SU-DHL-6 (cell line): Measurements from ENCODE around the gene PRDM16.

Source experiments
- H2AFZ ChIP-seq: fragments of 200-600 bp; sonication (generic); 2 replicates; pipeline ENCODE4 v1.6.1; 2014; ENCODE audit warnings: low read depth, mild to moderate bottlenecking, moderate library complexity, mixed read lengths, antibody characterized with exemption, low read length; ENCODE audit not compliant: severe bottlenecking
- H3F3A ChIP-seq: fragments of 200-600 bp; shearing (Covaris generic); 2 replicates; pipeline ENCODE4 v1.6.0; 2016; ENCODE audit warnings: antibody characterized with exemption, mild to moderate bottlenecking; ENCODE audit not compliant: insufficient read depth
- H3K27ac ChIP-seq: fragments of 200-600 bp; sonication (generic); 2 replicates; pipeline ENCODE4 v1.5.1; 2016; ENCODE audit warnings: low read depth, mild to moderate bottlenecking, low read length, moderate library complexity, mixed read lengths
- H3K27me3 ChIP-seq: fragments of 200-600 bp; sonication (generic), shearing (Covaris generic); 2 replicates; pipeline ENCODE4 v1.6.0; 2014; ENCODE audit warnings: mild to moderate bottlenecking, low read length
- H3K36me3 ChIP-seq: fragments of 200-600 bp; sonication (generic); 2 replicates; pipeline ENCODE4 v1.6.1; 2014; ENCODE audit warnings: mild to moderate bottlenecking, low read length, mixed read lengths
- H3K4me2 ChIP-seq: fragments of 300-600, 200-600 bp; shearing (Covaris generic), sonication (generic); 2 replicates; pipeline ENCODE4 v1.6.0; 2014; ENCODE audit warnings: low read length, low read depth, mild to moderate bottlenecking; ENCODE audit not compliant: poor library complexity, severe bottlenecking
- H3K4me3 ChIP-seq: fragments of 200-600 bp; sonication (generic); 2 replicates; pipeline ENCODE4 v1.5.1; 2014; ENCODE audit warnings: antibody characterized with exemption, low read length, mild to moderate bottlenecking, mixed read lengths; ENCODE audit not compliant: insufficient read depth, poor library complexity, severe bottlenecking
- H3K79me2 ChIP-seq: fragments of 200-600 bp; sonication (generic); 2 replicates; pipeline ENCODE4 v1.6.1; 2014; ENCODE audit warnings: mild to moderate bottlenecking, low read length, moderate library complexity; ENCODE audit not compliant: insufficient read depth
- H3K9ac ChIP-seq: fragments of 200-600 bp; sonication (generic); 2 replicates; pipeline ENCODE4 v1.7.0; 2014; ENCODE audit warnings: mild to moderate bottlenecking, low read length
- H3K9me2 ChIP-seq: fragments of 200-600 bp; sonication (generic); replicated peaks from 2 replicates; pipeline ENCODE4 v1.6.1; 2014; ENCODE audit warnings: low read length; ENCODE audit not compliant: insufficient read depth
- H3K9me3 ChIP-seq: fragments of 200-600 bp; sonication (generic); 2 replicates; pipeline ENCODE4 v1.6.1; 2014; ENCODE audit warnings: low read length, mixed read lengths; ENCODE audit not compliant: insufficient read depth
- H4K20me1 ChIP-seq: fragments of 200-600 bp; sonication (generic); 2 replicates; pipeline ENCODE4 v1.6.1; 2014; ENCODE audit warnings: low read depth, mild to moderate bottlenecking, antibody characterized with exemption, low read length, moderate library complexity, mixed read lengths
- EZH2phosphoT487 ChIP-seq: fragments of 200-600 bp; sonication (generic), shearing (Covaris generic); conservative IDR thresholded peaks from 2 replicates; pipeline ENCODE4 v1.6.1; 2018; ENCODE audit warnings: mild to moderate bottlenecking, antibody characterized with exemption, low read length, moderate library complexity, mixed read lengths
- TF ChIP-seq, protein P1 (sequence below): fragments of 200-600 bp; sonication (generic); IDR thresholded peaks from one replicate; pipeline ENCODE4 v1.5.1; 2017; ENCODE audit warnings: antibody characterized with exemption, mild to moderate bottlenecking, low read length, moderate library complexity; ENCODE audit not compliant: insufficient read depth, poor library complexity, severe bottlenecking

The PRDM16 gene

DNA sequence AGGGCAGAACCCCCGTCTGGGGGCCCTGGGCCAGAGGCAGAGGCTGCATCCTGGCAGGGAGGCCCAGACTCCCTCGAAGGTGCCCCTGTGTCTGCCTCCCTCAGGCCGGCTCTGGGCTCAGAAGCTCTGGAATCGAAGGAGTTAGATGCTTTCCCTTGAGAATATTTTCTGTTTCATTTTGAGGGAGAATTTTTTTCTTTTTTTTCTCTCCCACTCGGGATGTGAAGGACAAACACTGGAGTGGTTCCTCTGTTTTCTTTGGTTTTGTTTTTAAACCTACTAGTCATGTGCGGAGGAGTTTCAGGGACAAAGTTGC, 44.7 kb downstream of the PRDM16 start:
- Histone ChIP-seq H3K9me3 (no peaks in the 10 kb centered on the region), H3K27me3 (no peaks in the 10 kb centered on the region), H3K9me2 (no peaks in the 10 kb centered on the region), H3K36me3 (no peaks in the 10 kb centered on the region), H3K4me3 (no peak overlapping the region), H3K4me2 (no peak overlapping the region), H3K79me2 (no peaks in the 10 kb centered on the region), H3K27ac (no peak overlapping the region), H3F3A (no peaks in the 10 kb centered on the region), H2AFZ (no peak overlapping the region), H3K9ac (no peak overlapping the region), H4K20me1 (no peaks in the 10 kb centered on the region)
- TF ChIP-seq EZH2phosphoT487: no peak
- TF ChIP-seq, protein P1, sequence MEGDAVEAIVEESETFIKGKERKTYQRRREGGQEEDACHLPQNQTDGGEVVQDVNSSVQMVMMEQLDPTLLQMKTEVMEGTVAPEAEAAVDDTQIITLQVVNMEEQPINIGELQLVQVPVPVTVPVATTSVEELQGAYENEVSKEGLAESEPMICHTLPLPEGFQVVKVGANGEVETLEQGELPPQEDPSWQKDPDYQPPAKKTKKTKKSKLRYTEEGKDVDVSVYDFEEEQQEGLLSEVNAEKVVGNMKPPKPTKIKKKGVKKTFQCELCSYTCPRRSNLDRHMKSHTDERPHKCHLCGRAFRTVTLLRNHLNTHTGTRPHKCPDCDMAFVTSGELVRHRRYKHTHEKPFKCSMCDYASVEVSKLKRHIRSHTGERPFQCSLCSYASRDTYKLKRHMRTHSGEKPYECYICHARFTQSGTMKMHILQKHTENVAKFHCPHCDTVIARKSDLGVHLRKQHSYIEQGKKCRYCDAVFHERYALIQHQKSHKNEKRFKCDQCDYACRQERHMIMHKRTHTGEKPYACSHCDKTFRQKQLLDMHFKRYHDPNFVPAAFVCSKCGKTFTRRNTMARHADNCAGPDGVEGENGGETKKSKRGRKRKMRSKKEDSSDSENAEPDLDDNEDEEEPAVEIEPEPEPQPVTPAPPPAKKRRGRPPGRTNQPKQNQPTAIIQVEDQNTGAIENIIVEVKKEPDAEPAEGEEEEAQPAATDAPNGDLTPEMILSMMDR: no peak

DNA sequence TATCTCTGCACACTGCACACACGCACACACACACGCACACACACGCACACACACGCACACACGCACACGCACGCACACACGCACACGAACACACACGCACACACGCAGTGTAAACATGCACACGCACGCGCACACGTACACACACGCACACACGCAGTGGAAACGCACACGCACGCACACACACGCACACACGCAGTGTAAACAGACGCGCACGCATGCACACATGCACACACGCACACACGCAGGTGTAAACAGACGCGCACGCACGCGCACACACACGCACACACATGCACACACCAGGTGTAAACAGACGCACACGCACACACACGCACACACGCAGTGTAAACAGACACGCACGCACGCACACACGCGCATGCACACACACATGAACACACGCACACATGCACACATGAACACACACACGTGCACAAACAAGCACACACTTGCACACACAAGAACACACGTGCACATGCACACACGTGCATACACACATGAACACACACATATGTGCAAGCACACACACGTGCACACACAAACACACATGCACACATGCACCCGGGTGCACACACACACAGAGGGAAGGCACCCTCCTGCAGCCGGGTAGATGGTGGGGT, 45.2 kb downstream of the PRDM16 start:
- no peaks in the 10 kb centered on the region for H3K9me3 ChIP-seq
- no peak overlapping the region for H3K4me3 ChIP-seq
- H3F3A ChIP-seq: no peaks in the 10 kb centered on the region
- TF ChIP-seq, protein P1: no peak
- TF ChIP-seq EZH2phosphoT487: no peak
- no peaks in the 10 kb centered on the region for H3K36me3 ChIP-seq
- no peak overlapping the region for H3K4me2 ChIP-seq
- no peaks in the 10 kb centered on the region for H3K9me2 ChIP-seq
- no peak overlapping the region for H3K27ac ChIP-seq
- H4K20me1 ChIP-seq: no peaks in the 10 kb centered on the region
- no peaks in the 10 kb centered on the region for H3K79me2 ChIP-seq
- no peak overlapping the region for H3K9ac ChIP-seq
- H2AFZ ChIP-seq: no peak overlapping the region
- H3K27me3 ChIP-seq: no peaks in the 10 kb centered on the region

DNA sequence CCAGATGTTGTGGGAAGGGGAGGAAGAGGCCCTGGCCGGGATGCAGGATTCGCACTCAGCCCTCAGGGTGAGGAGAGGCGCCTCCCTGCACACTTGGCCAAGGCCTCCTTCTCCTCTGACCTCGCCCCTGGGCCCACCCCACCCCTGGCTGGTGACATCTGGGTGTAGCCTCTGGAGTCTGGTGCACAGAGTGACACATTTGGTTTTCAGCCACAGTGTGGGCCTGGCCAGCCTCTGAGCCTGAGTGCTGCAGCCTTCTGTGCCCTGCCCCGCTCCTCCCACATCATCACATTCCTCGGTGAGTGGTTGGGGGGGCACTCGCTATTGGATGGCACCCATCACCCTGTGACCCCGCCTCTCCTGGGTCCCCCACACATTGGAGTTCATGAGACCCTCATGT, 45.8 kb downstream of the PRDM16 start:
- H4K20me1 ChIP-seq: no peaks in the 10 kb centered on the region
- H2AFZ ChIP-seq: no peak overlapping the region
- no peaks in the 10 kb centered on the region for H3K27me3 ChIP-seq
- H3K9me2 ChIP-seq: no peaks in the 10 kb centered on the region
- H3K27ac ChIP-seq: no peak overlapping the region
- H3K9ac ChIP-seq: no peak overlapping the region
- no peak overlapping the region for H3K4me3 ChIP-seq
- no peak overlapping the region for H3K4me2 ChIP-seq
- H3K36me3 ChIP-seq: no peaks in the 10 kb centered on the region
- no peak for TF ChIP-seq EZH2phosphoT487
- TF ChIP-seq, protein P1: no peak
- H3K9me3 ChIP-seq: no peaks in the 10 kb centered on the region
- H3F3A ChIP-seq: no peaks in the 10 kb centered on the region
- no peaks in the 10 kb centered on the region for H3K79me2 ChIP-seq
